ENCODE data around the gene AADACL2. TPM values are rescaled to one million over a fixed set of nuclear protein-coding genes. Genes with fewer than 3 reads are reported as not detected.
A peak's percentile ranks its signal among the peaks of the same experiment; 100 is the strongest.

The AADACL2 gene
- total and polyA plus RNA-seq, 2 of the 4 experiments (the other 2 are of a cell fraction): not detected

DNA sequence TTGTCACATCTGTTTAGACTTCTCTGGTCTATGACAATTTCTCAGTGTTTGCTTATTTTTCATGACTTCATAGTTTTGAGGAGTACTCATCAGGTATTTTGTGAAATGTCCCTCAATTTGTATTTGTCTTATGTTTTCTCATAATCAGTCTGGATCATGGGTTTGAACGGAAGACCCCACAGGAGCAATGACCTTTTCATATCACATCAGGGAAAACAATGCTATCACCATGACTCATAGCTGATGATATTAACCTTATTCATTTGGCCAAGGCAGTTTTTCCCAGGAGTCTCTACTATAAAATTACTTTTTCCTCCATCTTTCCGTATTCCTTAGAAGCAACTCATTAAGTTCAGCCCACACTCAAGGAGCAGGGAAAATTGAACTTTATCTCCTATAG, 32.7 kb downstream of the AADACL2 start:
- Histone ChIP-seq H3K27me3 (ENCODE audit: control insufficient read depth, insufficient read depth, low read length) (no peaks in the 10 kb centered on the region), H2BK15ac (ENCODE audit: low read depth, low read length) (no peak overlapping the region), H3K9me3 (ENCODE audit: control insufficient read depth, insufficient read depth, low read length) (no peaks in the 10 kb centered on the region), H3K9me1 (ENCODE audit: insufficient read depth, low read length) (no peaks in the 10 kb centered on the region), H3K18ac (ENCODE audit: low read depth, low read length) (no peak overlapping the region), H4K20me1 (ENCODE audit: insufficient read depth, low read length) (no peaks in the 10 kb centered on the region), H3K4me1 (ENCODE audit: control insufficient read depth, insufficient read depth, low read length) (no peaks in the 10 kb centered on the region), H3K4me3 (ENCODE audit: insufficient read depth, low read depth, low read length) (no peak overlapping the region), H2BK20ac (ENCODE audit: low read depth, low read length) (no peak overlapping the region), H3K27ac (ENCODE audit: insufficient read depth, low read length) (no peak overlapping the region), H3K56ac (ENCODE audit: extremely low read depth, insufficient read depth, low read length) (no peak overlapping the region), H3K9ac (ENCODE audit: low read depth, low read length) (no peak overlapping the region), H2AK9ac (replicated peaks; ENCODE audit: low read depth, low read length, poor library complexity) (no peak overlapping the region), H3K4me2 (ENCODE audit: low read depth, low read length) (no peak overlapping the region), H3K4ac (ENCODE audit: low read depth, low read length) (no peak overlapping the region), H2BK120ac (ENCODE audit: low read depth, low read length) (no peak overlapping the region), H4K8ac (ENCODE audit: low read depth in 2 of 2, low read length in 2 of 2) (no peak overlapping the region), H4K91ac (ENCODE audit: insufficient read depth, low read depth, low read length) (no peak overlapping the region), H2AFZ (replicated peaks; ENCODE audit: low read length, poor library complexity) (no peak overlapping the region), H4K5ac (ENCODE audit: low read depth, low read length) (no peak overlapping the region), H3K36me3 (ENCODE audit: control insufficient read depth, insufficient read depth, low read length) (no peaks in the 10 kb centered on the region), H2BK5ac (ENCODE audit: low read depth, low read length, poor library complexity, severe bottlenecking) (no peak overlapping the region), H2AK5ac (ENCODE audit: low read depth, low read length) (no peak overlapping the region), H3K23ac (ENCODE audit: low read depth, low read length) (no peak overlapping the region), H3K14ac (replicated peaks; ENCODE audit: low read depth, low read length) (no peak overlapping the region), H3K79me1 (ENCODE audit: low read depth in 1 of 2, low read length in 2 of 2) (no peaks in the 10 kb centered on the region)
- DNase-seq (peak; percentile 22), ATAC-seq (ENCODE audit: low read depth) (no peak)
- ChIA-PET POLR2A (ENCODE audit: unreplicated experiment) (no interaction called here), CTCF (interaction anchor here (0.6 kb wide), 1 partner anchor 660 kb away, joined by 4 read pairs; no protein-coding TSS in a partner anchor)
- intact Hi-C loops (cut with micrococcal nuclease): no loop called here
- in situ Hi-C loops (cut with MboI; ENCODE audit: low sequenced_read_pairs): no loop called here
- WGBS, 2 experiments (ENCODE audit: extremely low coverage in 2 of 2, insufficient read length in 1 of 2): no CpG with 5 or more reads among the region's 2 CpGs
- TF ChIP-seq CEBPB (IDR thresholded peaks at IDR 0.05; ENCODE audit: low read depth, low read length): no peak
- no peak for TF ChIP-seq RFX5 (IDR thresholded peaks at IDR 0.05; ENCODE audit: low read depth, low read length)
- TF ChIP-seq, protein P1, sequence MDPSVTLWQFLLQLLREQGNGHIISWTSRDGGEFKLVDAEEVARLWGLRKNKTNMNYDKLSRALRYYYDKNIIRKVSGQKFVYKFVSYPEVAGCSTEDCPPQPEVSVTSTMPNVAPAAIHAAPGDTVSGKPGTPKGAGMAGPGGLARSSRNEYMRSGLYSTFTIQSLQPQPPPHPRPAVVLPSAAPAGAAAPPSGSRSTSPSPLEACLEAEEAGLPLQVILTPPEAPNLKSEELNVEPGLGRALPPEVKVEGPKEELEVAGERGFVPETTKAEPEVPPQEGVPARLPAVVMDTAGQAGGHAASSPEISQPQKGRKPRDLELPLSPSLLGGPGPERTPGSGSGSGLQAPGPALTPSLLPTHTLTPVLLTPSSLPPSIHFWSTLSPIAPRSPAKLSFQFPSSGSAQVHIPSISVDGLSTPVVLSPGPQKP (IDR thresholded peaks at IDR 0.05; ENCODE audit: borderline replicate concordance, low read depth, low read length): no peak
- TF ChIP-seq, protein P2, sequence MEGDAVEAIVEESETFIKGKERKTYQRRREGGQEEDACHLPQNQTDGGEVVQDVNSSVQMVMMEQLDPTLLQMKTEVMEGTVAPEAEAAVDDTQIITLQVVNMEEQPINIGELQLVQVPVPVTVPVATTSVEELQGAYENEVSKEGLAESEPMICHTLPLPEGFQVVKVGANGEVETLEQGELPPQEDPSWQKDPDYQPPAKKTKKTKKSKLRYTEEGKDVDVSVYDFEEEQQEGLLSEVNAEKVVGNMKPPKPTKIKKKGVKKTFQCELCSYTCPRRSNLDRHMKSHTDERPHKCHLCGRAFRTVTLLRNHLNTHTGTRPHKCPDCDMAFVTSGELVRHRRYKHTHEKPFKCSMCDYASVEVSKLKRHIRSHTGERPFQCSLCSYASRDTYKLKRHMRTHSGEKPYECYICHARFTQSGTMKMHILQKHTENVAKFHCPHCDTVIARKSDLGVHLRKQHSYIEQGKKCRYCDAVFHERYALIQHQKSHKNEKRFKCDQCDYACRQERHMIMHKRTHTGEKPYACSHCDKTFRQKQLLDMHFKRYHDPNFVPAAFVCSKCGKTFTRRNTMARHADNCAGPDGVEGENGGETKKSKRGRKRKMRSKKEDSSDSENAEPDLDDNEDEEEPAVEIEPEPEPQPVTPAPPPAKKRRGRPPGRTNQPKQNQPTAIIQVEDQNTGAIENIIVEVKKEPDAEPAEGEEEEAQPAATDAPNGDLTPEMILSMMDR (conservative IDR thresholded peaks at IDR 0.05; ENCODE audit: low read depth, low read length): no peak
- dilution Hi-C loops (cut with HindIII; ENCODE audit: low sequenced_read_pairs, unreplicated experiment): no loop called here
- no TSS peak for BruUV-seq (replicated peaks)
